Central memory CD8-positive, alpha-beta T cell (primary cell): ENCODE measurements around the gene PLRG1.

ENCODE experiments used
- ATAC-seq: fragments of 150-1000 bp; cut with Tn5 transposase; replicated peaks from 2 replicates; pipeline ENCODE4 v1.10.0; 2022; ENCODE audit warnings: mild to moderate bottlenecking, moderate FRiP score, moderate number of reproducible peaks; ENCODE audit not compliant: poor library complexity, severe bottlenecking; ENCODE audit errors: extremely low read depth
- DNase-seq, 2 donors: peaks; one replicate each; pipeline ENCODE4 v3.0.0; 2021; ENCODE audit warnings: low spot score in 2 of 2
- H3K27ac Mint-ChIP-seq: one replicate; pipeline ENCODE4 v1.8.0; 2022; ENCODE audit warnings: low read depth, mild to moderate bottlenecking, moderate library complexity, mixed read lengths
- H3K27me3 Mint-ChIP-seq: one replicate; pipeline ENCODE4 v1.8.0; 2022; ENCODE audit warnings: mixed read lengths
- H3K36me3 Mint-ChIP-seq: one replicate; pipeline ENCODE4 v1.8.0; 2022; ENCODE audit warnings: mild to moderate bottlenecking, moderate library complexity, mixed read lengths; ENCODE audit not compliant: insufficient read depth
- H3K4me1 Mint-ChIP-seq: one replicate; pipeline ENCODE4 v1.8.0; 2022; ENCODE audit warnings: mixed read lengths
- H3K4me3 Mint-ChIP-seq: one replicate; pipeline ENCODE4 v1.8.0; 2022; ENCODE audit warnings: mild to moderate bottlenecking, moderate library complexity, mixed read lengths
- H3K9me3 Mint-ChIP-seq: one replicate; pipeline ENCODE4 v1.8.0; 2022; ENCODE audit warnings: mixed read lengths

Gene PLRG1

GRCh38 chr4:154585369-154586018 lies 35.3 kb upstream of the PLRG1 start:
- ATAC-seq, result no peak
- Mint-ChIP-seq H3K4me1 (no peaks in the 10 kb centered on the region), H3K9me3 (no peaks in the 10 kb centered on the region), H3K27me3 (peaks cover 56% of the 10 kb centered on the region), H3K27ac (no peak overlapping the region), H3K4me3 (no peak overlapping the region), H3K36me3 (no peaks in the 10 kb centered on the region)
- DNase-seq, result no peak

GRCh38 chr4:154584259-154584658 lies 34.1 kb upstream of the PLRG1 start:
- Mint-ChIP-seq H3K36me3 (no peaks in the 10 kb centered on the region), H3K9me3 (no peaks in the 10 kb centered on the region), H3K27me3 (peaks cover 55% of the 10 kb centered on the region), H3K27ac (no peak overlapping the region), H3K4me1 (no peaks in the 10 kb centered on the region), H3K4me3 (no peak overlapping the region)
- ATAC-seq (no peak), DNase-seq (no peak)

- DNase-seq (no peak), ATAC-seq (no peak)
- Mint-ChIP-seq H3K4me3 (no peak overlapping the region), H3K27ac (no peak overlapping the region), H3K9me3 (no peaks in the 10 kb centered on the region), H3K36me3 (no peaks in the 10 kb centered on the region), H3K27me3 (peaks cover 57% of the 10 kb centered on the region), H3K4me1 (no peaks in the 10 kb centered on the region)
Observed at GRCh38 chr4:154583677-154584076, 33.5 kb upstream of the PLRG1 start.

- no peak overlapping the region for H3K27ac Mint-ChIP-seq
- DNase-seq (no peak), ATAC-seq (no peak)
- no peaks in the 10 kb centered on the region for H3K4me1 Mint-ChIP-seq
- H3K4me3 Mint-ChIP-seq, result no peak overlapping the region
- no peaks in the 10 kb centered on the region for H3K36me3 Mint-ChIP-seq
- H3K9me3 Mint-ChIP-seq, result no peaks in the 10 kb centered on the region
- peaks cover 57% of the 10 kb centered on the region for H3K27me3 Mint-ChIP-seq
Observed at GRCh38 chr4:154583230-154583629, 33.0 kb upstream of the PLRG1 start.

GRCh38 chr4:154582723-154583122 lies 32.5 kb upstream of the PLRG1 start:
- H3K27ac Mint-ChIP-seq, result no peak overlapping the region
- peaks cover 58% of the 10 kb centered on the region for H3K27me3 Mint-ChIP-seq

GRCh38 chr4:154579927-154580326 lies 29.7 kb upstream of the PLRG1 start:
- H3K9me3 Mint-ChIP-seq, result no peaks in the 10 kb centered on the region
- ATAC-seq, result no peak
- no peak overlapping the region for H3K4me3 Mint-ChIP-seq

More at GRCh38 chr4:154582723-154583122, 32.5 kb upstream of the PLRG1 start:
- Mint-ChIP-seq H3K9me3 (no peaks in the 10 kb centered on the region), H3K36me3 (no peaks in the 10 kb centered on the region), H3K4me1 (no peaks in the 10 kb centered on the region), H3K4me3 (no peak overlapping the region)
- ATAC-seq (no peak), DNase-seq (no peak)

GRCh38 chr4:154578919-154579318 lies 28.7 kb upstream of the PLRG1 start:
- no peaks in the 10 kb centered on the region for H3K36me3 Mint-ChIP-seq
- ATAC-seq, result no peak

More at GRCh38 chr4:154579927-154580326, 29.7 kb upstream of the PLRG1 start:
- Mint-ChIP-seq H3K36me3 (no peaks in the 10 kb centered on the region), H3K27ac (no peak overlapping the region), H3K27me3 (peaks cover 48% of the 10 kb centered on the region), H3K4me1 (no peaks in the 10 kb centered on the region)
- DNase-seq, result no peak

GRCh38 chr4:154577324-154577723 lies 27.1 kb upstream of the PLRG1 start:
- H3K9me3 Mint-ChIP-seq, result no peaks in the 10 kb centered on the region
- H3K36me3 Mint-ChIP-seq, result no peaks in the 10 kb centered on the region
- ATAC-seq (no peak), DNase-seq (no peak)
- no peaks in the 10 kb centered on the region for H3K4me1 Mint-ChIP-seq
- no peak overlapping the region for H3K4me3 Mint-ChIP-seq
- H3K27me3 Mint-ChIP-seq, result peaks cover 43% of the 10 kb centered on the region
- H3K27ac Mint-ChIP-seq, result no peak overlapping the region

More at GRCh38 chr4:154578919-154579318, 28.7 kb upstream of the PLRG1 start:
- H3K27ac Mint-ChIP-seq, result no peak overlapping the region
- H3K27me3 Mint-ChIP-seq, result peaks cover 44% of the 10 kb centered on the region
- DNase-seq, result no peak
- no peaks in the 10 kb centered on the region for H3K9me3 Mint-ChIP-seq
- no peak overlapping the region for H3K4me3 Mint-ChIP-seq
- no peaks in the 10 kb centered on the region for H3K4me1 Mint-ChIP-seq

GRCh38 chr4:154574311-154574710 lies 24.1 kb upstream of the PLRG1 start:
- ATAC-seq (no peak), DNase-seq (no peak)
- Mint-ChIP-seq H3K4me3 (no peak overlapping the region), H3K27me3 (peaks cover 33% of the 10 kb centered on the region), H3K36me3 (no peaks in the 10 kb centered on the region), H3K27ac (no peak overlapping the region), H3K4me1 (no peaks in the 10 kb centered on the region), H3K9me3 (no peaks in the 10 kb centered on the region)

- H3K4me1 Mint-ChIP-seq, result no peaks in the 10 kb centered on the region
- no peak for ATAC-seq
Observed at GRCh38 chr4:154573190-154573870, 23.1 kb upstream of the PLRG1 start.

GRCh38 chr4:154569584-154569983 lies 19.4 kb upstream of the PLRG1 start:
- Mint-ChIP-seq H3K27ac (no peak overlapping the region), H3K4me1 (no peaks in the 10 kb centered on the region), H3K36me3 (no peaks in the 10 kb centered on the region), H3K9me3 (no peaks in the 10 kb centered on the region), H3K4me3 (no peak overlapping the region), H3K27me3 (peaks cover 16% of the 10 kb centered on the region)
- DNase-seq, result no peak
- ATAC-seq, result no peak

More at GRCh38 chr4:154573190-154573870, 23.1 kb upstream of the PLRG1 start:
- Mint-ChIP-seq H3K36me3 (no peaks in the 10 kb centered on the region), H3K9me3 (no peaks in the 10 kb centered on the region), H3K4me3 (no peak overlapping the region), H3K27ac (no peak overlapping the region), H3K27me3 (peaks cover 27% of the 10 kb centered on the region)
- DNase-seq, result no peak

GRCh38 chr4:154569028-154569427 lies 18.8 kb upstream of the PLRG1 start:
- no peak for ATAC-seq
- no peaks in the 10 kb centered on the region for H3K4me1 Mint-ChIP-seq
- H3K27me3 Mint-ChIP-seq, result peaks cover 14% of the 10 kb centered on the region
- no peaks in the 10 kb centered on the region for H3K36me3 Mint-ChIP-seq
- no peak overlapping the region for H3K27ac Mint-ChIP-seq
- no peak for DNase-seq
- H3K9me3 Mint-ChIP-seq, result no peaks in the 10 kb centered on the region
- H3K4me3 Mint-ChIP-seq, result no peak overlapping the region

GRCh38 chr4:154566639-154567204 lies 16.5 kb upstream of the PLRG1 start:
- Mint-ChIP-seq H3K4me1 (no peaks in the 10 kb centered on the region), H3K27me3 (peaks cover 14% of the 10 kb centered on the region), H3K4me3 (no peak overlapping the region), H3K27ac (no peak overlapping the region), H3K9me3 (no peaks in the 10 kb centered on the region), H3K36me3 (no peaks in the 10 kb centered on the region)
- ATAC-seq, result no peak
- DNase-seq, result no peak
